GM03348 (cell line): ENCODE results near the gene CSNK1G1.
"Not testable (repeated sequence)": the region's sequence is repeated elsewhere in the genome, so short reads cannot be mapped to it uniquely, and the experiment has no call there.

Experiments
- DNase-seq: peaks from one replicate; pipeline ENCODE4 v3.0.0; 2012; ENCODE audit warnings: low spot score

Gene CSNK1G1

DNA sequence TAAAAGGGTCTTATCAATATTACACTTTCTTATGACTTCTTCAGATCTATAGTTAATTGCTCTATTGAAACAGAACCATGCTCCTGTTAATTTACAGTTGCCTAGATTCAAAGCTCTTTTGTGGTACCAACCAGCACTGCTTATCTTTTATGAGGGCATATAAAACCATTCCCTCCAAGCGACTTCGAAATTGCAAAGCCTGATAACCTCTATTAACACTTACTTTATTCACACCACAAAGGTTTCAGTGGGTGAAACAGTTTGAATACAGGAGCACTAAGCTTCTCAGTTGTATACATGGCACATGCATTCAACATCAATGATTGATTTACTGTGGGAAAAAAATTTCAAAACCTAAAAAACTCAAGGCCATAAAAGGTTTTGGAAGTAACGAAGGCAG lies 118.3 kb downstream of the CSNK1G1 start:
- no peak for DNase-seq

DNA sequence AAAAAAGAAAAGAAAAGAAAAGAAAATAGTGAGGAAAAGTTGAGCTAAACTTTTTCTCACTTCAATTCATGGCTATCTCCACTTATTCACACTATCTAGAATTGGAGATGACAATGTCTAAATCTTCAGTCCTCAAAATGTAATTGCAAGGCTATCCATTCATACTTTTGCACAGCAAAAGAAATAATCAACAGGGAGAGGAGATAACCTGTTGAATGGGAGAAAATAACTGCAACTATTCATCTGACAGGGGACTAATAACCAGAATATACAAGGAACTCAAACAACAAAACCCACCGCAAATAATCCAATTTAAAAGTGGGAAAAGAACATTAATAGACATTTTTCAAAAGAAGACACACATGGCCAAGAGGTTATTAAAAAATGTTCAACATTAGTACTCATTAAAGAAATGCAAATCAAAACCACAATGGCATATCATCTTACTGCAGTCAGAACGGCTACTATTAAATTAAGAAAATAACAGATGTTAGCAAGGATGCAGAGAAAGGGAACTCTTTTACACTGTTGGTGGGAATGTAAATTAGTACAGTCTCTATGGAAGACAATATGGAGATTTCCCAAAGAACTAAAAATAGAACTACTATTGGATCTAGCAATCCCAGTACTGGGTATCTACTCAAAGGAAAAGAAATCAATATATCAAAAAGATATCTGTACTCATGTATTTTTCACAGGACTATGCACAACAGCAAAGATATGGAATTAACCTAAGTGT lies 119.6 kb downstream of the CSNK1G1 start:
- DNase-seq = no peak

DNA sequence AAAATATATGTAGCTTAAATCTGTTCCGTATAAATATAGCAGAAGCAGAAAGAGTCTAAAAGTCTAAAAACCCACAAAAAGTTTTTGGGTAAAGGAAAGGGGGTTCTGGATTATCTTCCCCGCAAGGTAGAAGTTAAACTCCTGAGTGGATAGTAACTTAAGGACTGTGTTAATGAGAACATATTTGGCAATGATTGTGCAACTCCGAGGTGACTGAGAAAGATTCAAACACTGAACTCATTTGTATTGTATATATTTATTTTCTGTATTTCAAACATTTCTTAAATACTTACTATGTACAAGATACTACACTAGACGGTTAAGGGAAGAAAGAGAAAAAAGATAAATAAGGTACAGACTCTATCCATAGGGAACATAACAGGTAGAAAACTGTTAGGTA lies 120.4 kb downstream of the CSNK1G1 start:
- DNase-seq = no peak

DNA sequence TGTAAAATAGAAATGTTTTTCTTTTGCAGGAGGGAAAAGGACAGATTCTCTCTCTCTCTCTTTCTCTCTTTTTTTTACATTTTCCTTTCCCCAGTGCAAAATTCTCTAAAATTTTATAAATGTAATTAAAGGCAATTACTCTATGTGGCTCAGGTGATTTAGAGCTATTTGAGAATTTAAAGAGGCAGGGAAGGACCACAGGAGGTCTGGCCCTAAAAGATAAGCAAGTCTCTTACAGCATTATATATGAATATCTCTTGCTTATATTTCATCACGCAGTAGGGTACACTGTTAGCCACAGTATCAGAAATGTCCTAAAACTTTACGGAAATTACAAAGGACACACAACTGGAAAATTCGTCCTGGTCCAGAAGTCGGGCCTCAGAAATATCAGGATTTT lies 122.7 kb downstream of the CSNK1G1 start:
- no peak for DNase-seq

DNA sequence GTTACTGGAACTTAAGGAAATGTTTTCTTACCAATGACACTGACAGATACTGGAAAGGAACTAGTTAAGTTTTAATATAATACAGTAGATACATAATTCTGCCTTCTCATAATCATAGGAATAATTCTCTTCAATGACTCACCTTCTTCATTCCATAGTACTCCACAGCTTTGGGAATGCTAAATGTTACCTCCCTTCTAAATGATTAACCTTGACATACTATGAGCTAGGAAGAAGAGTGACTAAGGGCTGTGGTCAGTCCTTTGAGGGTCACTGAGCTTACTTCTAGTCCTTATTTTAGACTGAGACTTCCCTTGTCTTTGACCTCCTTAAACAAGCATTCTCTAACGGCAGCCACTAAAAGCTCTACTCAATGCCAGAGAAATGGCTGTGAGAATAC lies 123.6 kb downstream of the CSNK1G1 start:
- peak; percentile 51 for DNase-seq

DNA sequence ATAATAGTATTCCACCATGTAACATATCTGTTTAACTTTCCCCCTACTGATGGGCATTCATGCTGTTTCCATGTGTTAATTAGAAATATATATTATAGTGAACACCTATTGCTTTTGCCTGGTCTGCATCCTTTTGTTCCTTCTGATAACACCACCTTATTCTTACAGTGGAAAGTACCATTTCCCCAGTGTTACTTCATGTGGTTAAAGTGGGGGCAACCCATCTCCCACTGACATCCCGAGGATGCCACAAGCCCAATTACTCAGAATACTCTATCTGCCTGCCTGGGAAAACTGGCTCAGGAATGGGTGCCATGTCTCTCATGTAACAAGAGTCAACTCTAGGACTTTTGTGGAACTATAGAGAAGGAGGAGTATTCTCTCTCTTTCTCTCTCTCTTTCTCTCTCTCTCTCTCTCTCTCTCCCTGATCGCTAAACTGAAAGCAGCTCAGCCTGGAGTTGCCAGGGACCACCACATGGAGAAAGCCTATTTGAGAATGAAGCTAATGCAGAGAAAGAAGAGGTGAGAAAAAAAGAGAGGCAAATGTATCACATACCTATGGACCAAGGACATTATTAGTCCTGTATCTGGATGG lies 126.7 kb downstream of the CSNK1G1 start:
- DNase-seq = no peak

DNA sequence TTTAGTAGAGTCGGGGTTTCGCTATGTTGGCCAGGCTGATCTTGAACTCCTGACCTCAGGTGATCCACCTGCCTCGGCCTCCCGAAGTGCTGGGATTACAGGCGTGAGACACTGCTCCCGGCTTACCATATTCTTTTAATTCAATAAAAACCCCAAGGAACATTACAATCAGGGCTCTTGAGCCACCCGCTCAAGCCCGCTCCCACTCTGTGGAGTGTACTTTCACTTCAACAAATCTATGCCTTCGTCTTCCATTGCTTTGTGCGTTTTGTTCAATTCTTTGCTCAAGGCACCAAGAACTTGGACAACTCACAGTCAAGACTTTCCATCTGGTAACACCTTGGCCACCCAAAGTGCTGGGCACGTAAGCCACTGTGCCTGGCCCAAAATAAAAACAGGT lies 130.2 kb downstream of the CSNK1G1 start:
- DNase-seq = no peak

DNA sequence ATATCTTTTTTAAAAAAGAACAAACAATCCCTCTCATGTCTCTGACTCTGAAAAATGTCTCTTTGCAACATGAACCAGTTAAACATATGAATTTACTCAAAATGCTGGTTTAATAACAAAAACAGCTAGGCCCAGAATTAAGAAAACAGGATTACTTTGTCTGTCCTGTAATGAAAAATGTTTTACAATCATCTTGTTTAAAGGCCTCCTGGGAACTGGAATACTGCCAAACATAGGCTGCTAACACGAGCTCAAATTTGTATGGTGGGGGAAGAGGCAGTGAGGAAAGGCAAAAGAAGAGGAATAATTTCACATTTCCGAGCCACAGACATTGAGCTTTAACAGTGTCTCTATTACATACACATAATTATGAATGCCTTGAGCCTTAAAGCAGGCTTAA lies 131.5 kb downstream of the CSNK1G1 start:
- peak; percentile 30 for DNase-seq

DNA sequence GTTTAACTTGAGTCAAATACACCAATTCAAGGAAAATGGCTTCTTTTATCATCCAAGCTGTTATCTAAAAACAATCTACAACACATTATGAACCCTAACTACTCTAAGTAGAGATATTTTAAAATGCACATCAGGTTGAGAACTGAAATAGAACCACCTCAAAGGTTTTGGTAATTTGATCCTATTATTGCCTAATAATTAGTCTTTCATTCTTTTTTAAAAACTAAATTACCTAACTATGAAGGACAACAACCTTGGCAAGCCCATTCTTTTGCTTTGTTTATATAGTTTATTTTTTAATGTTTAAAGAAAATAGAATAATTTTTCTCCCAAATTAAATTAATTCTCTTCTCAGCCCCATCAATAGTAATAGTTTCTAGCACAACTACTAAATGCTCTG lies 132.1 kb downstream of the CSNK1G1 start:
- no peak for DNase-seq

DNA sequence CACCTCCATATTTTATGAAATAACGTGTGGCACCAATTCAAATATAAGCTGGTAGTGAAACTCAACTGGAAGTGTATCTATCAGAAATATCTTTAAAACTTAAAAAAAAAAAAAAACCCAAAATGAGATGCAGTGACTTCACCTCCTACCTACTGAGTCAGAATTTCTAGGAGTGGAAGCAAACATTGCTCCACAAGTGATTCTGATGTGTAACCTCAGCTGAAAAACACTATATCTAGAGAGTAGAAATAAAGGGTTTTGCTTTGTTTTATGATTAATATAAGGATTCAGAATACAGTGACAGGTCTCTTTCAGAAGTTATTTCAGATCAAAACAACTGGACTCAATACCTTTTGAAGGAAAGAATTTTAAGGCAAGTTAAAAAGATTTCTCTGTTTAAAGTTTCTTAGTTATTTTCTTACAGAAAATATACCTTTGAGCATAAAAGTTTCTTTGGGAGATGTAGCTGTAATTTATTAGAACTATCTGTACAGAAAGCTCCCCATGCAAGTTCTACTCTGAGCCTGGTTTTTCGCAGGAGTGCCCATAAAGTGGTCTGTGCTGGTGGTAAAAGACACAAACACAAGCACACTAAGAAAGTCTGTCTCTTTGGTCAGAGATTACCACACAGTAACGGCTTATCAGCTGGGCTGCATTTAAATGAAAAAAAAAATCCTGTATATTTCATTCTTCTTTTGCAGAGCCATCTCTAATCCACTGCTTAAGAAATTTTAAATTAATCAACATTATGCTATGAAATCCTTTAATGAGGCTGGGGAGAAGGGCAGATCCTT lies 133.2 kb downstream of the CSNK1G1 start:
- DNase-seq = no peak

DNA sequence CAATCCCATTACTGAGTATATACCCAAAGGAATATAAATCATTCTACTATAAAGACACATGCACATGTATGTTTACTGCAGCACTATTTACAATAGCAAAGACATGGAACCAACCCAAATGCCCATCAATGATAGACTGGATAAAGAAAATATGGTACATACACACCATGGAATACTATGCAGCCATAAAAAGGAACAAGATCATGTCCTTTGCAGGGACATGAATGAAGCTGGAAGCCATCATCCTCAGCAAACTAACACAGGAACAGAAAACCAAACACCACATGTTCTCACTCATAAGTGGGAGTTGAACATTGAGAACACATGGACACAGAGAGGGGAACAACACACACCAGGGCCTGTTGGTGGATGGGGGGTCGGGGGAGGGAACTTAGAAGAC lies 134.1 kb downstream of the CSNK1G1 start:
- not testable (repeated sequence) for DNase-seq

DNA sequence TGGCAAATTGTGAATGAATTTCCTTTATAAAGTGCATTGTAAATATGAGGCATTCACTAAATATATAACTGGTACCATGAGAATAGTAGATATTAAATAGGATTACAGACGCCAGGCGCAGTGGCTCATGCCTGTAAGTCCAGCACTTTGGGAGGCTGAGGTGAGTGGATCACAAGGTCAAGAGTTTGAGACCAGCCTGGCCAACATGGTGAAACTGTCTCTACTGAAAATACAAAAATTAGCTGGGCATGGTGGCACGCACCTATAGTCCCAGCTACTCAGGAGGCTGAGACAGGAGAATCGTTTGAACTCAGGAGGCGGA lies 138.6 kb downstream of the CSNK1G1 start:
- not testable (repeated sequence) for DNase-seq

DNA sequence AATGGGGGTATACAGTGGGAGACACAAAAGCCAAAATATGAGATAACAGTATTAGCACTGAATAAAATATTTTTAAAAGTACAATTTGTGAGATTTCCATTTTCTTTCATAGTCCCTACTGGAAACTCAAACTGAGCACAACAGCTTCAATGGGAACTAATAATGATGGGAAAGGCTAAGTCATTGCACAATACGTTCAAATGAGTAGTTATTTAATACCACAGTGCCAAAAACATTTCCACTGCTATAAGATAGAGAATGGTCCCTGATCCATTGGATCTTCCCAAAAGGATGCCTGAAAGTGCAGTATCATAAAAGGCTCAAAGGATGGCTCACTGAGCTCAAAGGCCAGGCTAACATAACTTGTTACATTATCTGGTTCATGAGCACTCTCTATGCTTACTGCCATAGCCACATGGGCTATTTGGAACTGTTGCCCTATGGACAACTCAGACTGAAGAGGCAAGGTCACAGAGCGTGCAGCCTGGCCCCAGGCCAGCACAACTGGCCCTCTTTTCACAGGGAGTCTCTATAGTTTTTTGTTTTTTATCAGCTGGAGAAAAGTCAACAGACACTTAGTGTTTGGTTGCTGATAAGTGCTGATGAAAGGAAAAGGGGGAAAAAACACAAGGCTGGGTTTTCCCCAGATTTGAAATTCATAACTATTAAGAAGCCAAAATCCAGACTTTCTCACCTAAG lies 139.1 kb downstream of the CSNK1G1 start:
- peak; percentile 7 for DNase-seq

DNA sequence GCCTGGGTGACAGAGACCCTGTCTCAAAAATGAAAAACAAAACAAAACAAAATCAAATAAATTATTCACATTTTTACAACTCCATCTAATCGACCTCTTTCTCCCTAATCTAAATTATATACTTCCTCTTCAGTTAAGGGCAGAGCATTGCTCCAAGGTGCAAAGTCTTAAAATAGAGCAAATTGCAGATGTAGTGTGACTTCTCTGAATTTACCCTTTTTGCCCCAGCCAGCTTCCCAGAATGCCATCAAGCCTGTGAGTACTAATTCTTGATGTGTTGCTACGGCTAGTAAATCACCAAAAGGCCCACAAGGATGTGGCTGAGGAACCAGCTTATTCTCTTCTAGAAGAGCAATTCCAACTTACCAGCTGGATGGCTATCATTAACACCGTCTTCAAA lies 139.8 kb downstream of the CSNK1G1 start:
- no peak for DNase-seq

DNA sequence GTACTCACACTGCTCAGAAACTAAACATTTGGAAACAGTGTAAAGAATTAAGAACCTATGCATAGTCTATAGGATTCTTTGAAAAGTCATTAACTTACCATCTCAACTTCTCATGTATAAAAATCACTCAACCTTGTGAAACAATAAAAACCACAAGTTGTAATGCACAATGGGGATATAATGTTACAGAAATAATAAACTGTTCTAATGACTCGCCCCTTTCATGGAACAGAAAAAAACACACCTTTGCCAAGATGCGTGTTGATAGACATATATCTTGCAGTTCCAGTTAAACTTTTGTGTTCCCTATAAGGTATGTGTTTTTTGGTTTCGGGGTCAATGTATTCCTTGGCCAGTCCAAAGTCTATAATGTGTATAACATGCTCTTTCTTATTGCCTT lies 142.3 kb downstream of the CSNK1G1 start:
- no peak for DNase-seq

DNA sequence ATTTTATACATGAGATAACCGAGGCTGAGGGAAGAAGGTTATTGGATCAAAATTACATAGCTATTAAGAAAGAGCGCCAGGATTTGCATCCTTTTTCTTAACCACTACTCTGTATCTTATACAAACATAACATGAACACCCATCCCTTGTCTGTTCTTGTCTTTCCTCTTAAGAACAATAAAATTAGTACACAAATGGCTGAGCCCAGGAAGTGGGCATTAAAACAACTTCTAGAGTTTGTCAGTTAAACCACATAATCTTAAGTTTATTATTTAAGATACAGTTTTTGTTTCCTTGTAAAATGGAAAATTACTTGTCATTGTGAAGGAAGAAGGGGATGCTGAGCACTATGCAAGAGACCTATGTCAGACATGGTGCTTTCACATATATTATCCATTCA lies 144.3 kb downstream of the CSNK1G1 start:
- no peak for DNase-seq

DNA sequence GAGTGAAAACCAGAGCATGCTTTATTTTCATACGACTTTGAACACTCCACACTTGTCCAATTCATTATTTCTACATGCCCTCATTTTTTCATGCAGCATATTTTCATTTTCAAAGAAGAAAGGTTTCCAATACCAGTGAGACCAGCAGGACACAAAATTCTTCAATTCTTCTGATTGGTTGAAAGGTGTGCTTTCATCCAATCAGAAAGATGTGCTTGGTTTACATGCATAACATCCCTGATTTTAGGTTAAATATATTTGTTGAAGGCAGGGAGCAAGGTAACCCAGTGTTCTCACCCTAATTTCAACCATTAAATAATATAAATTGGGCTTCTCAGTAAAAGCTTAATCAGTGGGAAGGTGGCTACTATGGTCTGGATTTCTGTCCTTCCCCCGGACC lies 145.6 kb downstream of the CSNK1G1 start:
- DNase-seq = no peak

DNA sequence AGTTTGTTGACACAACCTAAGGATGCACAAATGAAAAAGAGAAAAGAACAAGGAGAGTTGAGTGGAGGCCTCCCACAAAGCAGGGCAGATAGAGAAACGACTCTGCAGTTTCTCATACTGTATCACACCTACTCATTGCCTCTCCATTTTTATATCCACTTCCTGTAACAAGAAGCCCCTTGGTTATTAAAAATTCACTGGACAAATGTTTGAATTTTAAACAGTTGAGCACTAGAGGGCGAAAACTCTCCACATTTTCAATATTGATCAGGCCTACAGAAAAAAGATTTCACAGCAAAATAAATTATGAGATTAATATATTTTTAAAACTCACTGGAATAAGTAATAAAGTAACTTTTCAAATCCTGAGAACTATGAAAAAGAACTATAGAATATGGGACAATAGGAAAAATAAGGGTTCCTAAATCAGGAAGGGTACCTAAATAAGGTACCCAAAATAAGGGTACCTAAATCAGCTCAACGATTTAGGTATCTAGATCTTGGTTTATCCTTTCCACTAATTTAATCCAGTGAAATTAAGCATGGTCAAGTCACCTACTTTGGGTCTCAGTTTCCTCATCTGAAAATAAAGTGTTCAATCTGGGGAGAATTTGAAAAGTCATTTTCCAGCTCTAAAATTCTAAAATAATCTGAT lies 146.2 kb downstream of the CSNK1G1 start:
- peak; percentile 33 for DNase-seq

DNA sequence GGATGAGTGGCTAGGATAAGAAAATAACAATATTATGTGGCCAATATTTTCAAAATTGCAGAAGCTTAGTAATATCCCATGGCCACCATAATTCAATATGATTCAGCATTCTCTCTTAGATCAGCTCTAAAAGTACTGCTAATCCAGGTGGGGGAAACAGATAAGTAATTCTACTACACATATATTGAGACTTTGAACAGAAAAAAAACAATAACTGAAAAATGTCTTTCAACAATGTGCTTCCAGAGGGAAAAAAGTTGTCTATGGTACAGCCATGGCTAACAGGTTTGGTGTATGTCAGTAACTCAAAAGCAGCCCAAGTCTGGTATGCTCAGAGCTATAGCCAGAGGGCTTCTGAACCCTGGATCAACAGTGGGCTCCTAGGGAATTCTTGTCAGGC lies 150.8 kb downstream of the CSNK1G1 start:
- DNase-seq = no peak

DNA sequence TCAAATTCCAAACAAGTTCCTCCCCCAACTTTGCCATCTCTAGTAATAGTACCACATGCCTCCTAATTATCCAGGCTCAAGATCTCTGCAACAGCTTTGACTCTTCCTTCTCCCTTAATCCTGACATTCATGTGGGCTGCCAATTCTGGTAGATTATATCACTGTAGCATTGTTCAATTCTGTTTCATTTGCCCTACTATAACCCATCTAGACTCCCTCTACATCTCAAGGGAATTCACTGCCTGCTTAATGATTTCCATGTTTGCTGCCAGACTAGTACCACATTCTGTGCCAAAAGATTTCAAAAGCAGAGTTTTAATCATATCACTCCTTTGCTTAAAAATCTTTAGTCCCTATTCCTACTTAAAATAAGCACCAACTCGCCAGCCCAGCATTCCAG lies 158.5 kb downstream of the CSNK1G1 start:
- DNase-seq = peak; percentile 74

DNA sequence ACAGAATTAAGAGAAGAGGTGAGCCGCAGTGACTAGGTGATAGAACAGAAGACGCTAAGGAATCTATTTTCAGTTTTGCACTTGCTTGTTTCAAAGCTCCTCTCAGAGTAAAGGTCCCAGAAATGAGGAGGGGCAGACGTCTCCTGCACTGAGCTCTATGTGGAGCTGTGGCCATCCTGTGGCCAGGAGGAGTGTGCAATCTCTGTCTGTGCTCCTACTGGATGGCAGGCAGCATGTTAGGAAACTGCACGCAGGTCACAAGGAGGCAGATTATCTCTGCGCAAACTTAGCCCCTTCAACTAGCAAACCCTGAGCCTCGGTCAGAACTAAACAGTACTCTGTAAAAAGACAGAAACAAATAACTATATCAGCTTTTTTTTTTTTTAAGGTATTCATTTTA lies 162.0 kb downstream of the CSNK1G1 start:
- no peak for DNase-seq
